ENCODE data around the gene SPPL3.

DNA sequence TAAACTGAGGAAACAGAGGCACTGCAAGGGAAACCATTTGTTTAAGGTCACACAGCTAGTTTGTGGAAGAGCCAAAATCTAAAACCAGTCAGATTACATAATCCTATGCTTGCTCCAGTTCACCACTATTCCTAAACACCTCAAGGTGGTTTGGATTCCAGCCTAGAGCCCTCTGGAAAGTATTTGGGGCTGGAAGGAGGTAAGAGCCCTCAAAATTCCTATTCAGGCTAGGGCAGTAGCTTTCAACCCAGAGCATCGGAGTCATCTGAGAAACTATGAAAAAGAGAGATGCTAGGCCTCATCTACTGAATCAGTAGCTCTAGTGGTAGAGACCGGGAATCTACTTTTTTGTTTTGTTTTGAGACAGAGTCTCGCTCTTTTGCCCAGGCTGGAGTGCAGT is 16.0 kb upstream of the SPPL3 start:
- TF ChIP-seq POLR2A (IDR thresholded peaks at IDR 0.05) (no peak), POLR2AphosphoS5 (IDR thresholded peaks at IDR 0.05; ENCODE audit: insufficient read depth in 1 of 2, low read depth in 1 of 2) (no peak)
- TF ChIP-seq, protein P1, sequence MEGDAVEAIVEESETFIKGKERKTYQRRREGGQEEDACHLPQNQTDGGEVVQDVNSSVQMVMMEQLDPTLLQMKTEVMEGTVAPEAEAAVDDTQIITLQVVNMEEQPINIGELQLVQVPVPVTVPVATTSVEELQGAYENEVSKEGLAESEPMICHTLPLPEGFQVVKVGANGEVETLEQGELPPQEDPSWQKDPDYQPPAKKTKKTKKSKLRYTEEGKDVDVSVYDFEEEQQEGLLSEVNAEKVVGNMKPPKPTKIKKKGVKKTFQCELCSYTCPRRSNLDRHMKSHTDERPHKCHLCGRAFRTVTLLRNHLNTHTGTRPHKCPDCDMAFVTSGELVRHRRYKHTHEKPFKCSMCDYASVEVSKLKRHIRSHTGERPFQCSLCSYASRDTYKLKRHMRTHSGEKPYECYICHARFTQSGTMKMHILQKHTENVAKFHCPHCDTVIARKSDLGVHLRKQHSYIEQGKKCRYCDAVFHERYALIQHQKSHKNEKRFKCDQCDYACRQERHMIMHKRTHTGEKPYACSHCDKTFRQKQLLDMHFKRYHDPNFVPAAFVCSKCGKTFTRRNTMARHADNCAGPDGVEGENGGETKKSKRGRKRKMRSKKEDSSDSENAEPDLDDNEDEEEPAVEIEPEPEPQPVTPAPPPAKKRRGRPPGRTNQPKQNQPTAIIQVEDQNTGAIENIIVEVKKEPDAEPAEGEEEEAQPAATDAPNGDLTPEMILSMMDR (IDR thresholded peaks at IDR 0.05): no peak
